K562 (cell line): ENCODE results near the gene LTBR. TPM values are rescaled to one million over a fixed set of nuclear protein-coding genes. Genes with fewer than 3 reads are reported as not detected.
A peak's percentile ranks its signal among the peaks of the same experiment; 100 is the strongest.

Source experiments
- ARNT ChIP-seq, 2 experiments: fragments of 450-650 bp; IDR thresholded peaks; 2 replicates each; pipeline ENCODE4 v1.6.1; 2016; ENCODE audit warnings: mild to moderate bottlenecking in 1 of 2
- BCLAF1 ChIP-seq, 2 experiments: fragments of 450-650 bp in 1 of 2; IDR thresholded peaks; 2 replicates each; pipeline ENCODE4 v1.6.1; 2011 to 2017; ENCODE audit warnings: low read depth in 2 of 2, antibody characterized with exemption in 1 of 2, borderline replicate concordance in 1 of 2, low read length in 1 of 2, mild to moderate bottlenecking in 1 of 2, mixed read lengths in 1 of 2; ENCODE audit not compliant: control insufficient read depth in 1 of 2
- CEBPG ChIP-seq, 3 experiments: fragments of 200-800 bp in 1 of 3; sonication (Bioruptor generic) in 1 of 3; sonication (generic) in 1 of 3; formaldehyde crosslinking in 1 of 3; IDR thresholded peaks in 2 of 3; conservative IDR thresholded peaks in 1 of 3; 2 replicates each; pipeline versions ENCODE4 v1.6.1 to v1.8.0; 2016 to 2022; ENCODE audit warnings: missing compliant biosample characterization in 2 of 3, missing genetic modification characterization in 2 of 3, mild to moderate bottlenecking in 1 of 3, missing genetic modification reagents in 1 of 3
- DEAF1 ChIP-seq: fragments of 450-650 bp; formaldehyde crosslinking; IDR thresholded peaks from 2 replicates; pipeline ENCODE4 v1.4.0; 2020; ENCODE audit warnings: mild to moderate bottlenecking, moderate library complexity
- E2F8 ChIP-seq: fragments of 450-650 bp; IDR thresholded peaks from 2 replicates; pipeline ENCODE4 v1.7.1; 2018; ENCODE audit warnings: mild to moderate bottlenecking, low read depth; ENCODE audit not compliant: partially characterized antibody
- GABPB1 ChIP-seq: sonication (generic); formaldehyde crosslinking; IDR thresholded peaks from 2 replicates; pipeline ENCODE4 v1.8.0; 2022; ENCODE audit warnings: mild to moderate bottlenecking, missing genetic modification reagents
- HDAC8 ChIP-seq: fragments of 450-650 bp; IDR thresholded peaks from 2 replicates; pipeline ENCODE4 v1.6.1; 2016; ENCODE audit warnings: mild to moderate bottlenecking, missing genetic modification characterization, moderate library complexity, missing compliant biosample characterization
- HMG20B ChIP-seq: fragments of 250-450 bp; sonication (Bioruptor Pico); IDR thresholded peaks from 2 replicates; pipeline ENCODE4 v1.5.0; 2021; ENCODE audit warnings: mild to moderate bottlenecking
- RBM25 ChIP-seq: fragments of 200-400 bp; formaldehyde crosslinking; IDR thresholded peaks from 2 replicates; pipeline ENCODE4 v1.6.1; 2018; ENCODE audit warnings: low read length, low read depth, moderate library complexity; ENCODE audit not compliant: severe bottlenecking
- SP1 ChIP-seq: sonication (generic); formaldehyde crosslinking; IDR thresholded peaks from 2 replicates; pipeline ENCODE4 v1.8.1; 2022; ENCODE audit warnings: mild to moderate bottlenecking, missing genetic modification reagents
- SREBF2 ChIP-seq: sonication (generic); formaldehyde crosslinking; IDR thresholded peaks from 2 replicates; pipeline ENCODE4 v1.4.0; 2020; ENCODE audit warnings: mild to moderate bottlenecking, missing genetic modification reagents
- TAF7 ChIP-seq: fragments of 450-650 bp; IDR thresholded peaks from 2 replicates; pipeline ENCODE4 v1.6.1; 2016; ENCODE audit warnings: missing genetic modification characterization, missing compliant biosample characterization
- TCF7 ChIP-seq: sonication (generic); IDR thresholded peaks from 2 replicates; pipeline ENCODE4 v1.6.1; 2016; ENCODE audit warnings: antibody characterized with exemption, borderline replicate concordance
- TRIM24 ChIP-seq, 2 experiments: fragments of 450-650 bp; IDR thresholded peaks; 2 replicates each; pipeline ENCODE4 v1.6.1; 2016
- XRCC3 ChIP-seq: fragments of 450-650 bp; IDR thresholded peaks from 2 replicates; pipeline ENCODE4 v1.6.1; 2017; ENCODE audit warnings: mild to moderate bottlenecking, moderate library complexity
- YBX1 ChIP-seq: fragments of 450-650 bp; IDR thresholded peaks from 2 replicates; pipeline ENCODE4 v1.7.1; 2016; ENCODE audit warnings: mild to moderate bottlenecking
- ZNF140 ChIP-seq: fragments of 250-450 bp; sonication (Bioruptor Pico); IDR thresholded peaks from 2 replicates; pipeline ENCODE4 v1.8.0; 2021; ENCODE audit warnings: moderate library complexity, mild to moderate bottlenecking, inconsistent platforms
- ZNF277 ChIP-seq: fragments of 250-450 bp; sonication (Bioruptor Pico); IDR thresholded peaks from 2 replicates; pipeline ENCODE4 v1.8.0; 2022; ENCODE audit warnings: inconsistent platforms, mild to moderate bottlenecking, moderate library complexity, borderline replicate concordance
- ZNF79 ChIP-seq: fragments of 250-450 bp; sonication (Bioruptor Pico); IDR thresholded peaks from 2 replicates; pipeline ENCODE4 v1.4.0; 2020; ENCODE audit warnings: low read depth, mild to moderate bottlenecking, moderate library complexity
- polyA plus RNA-seq, 8 experiments: library from polyadenylated mRNA; depleted of rRNA in 4 of 8; stranded (reverse) in 5 of 8; unstranded in 3 of 8; fragments of >200 nt; fragmentation: Nextera tagmentation in 2 of 8; fragmentation: Illumina TruSeq in 1 of 8; extraction: Ambion mirVana in 2 of 8; extraction: Trizol in 1 of 8; gene quantifications; 2 replicates each; pipeline versions ENCODE4 v1.2.1 to v1.2.3, GENCODE V29; 2011 to 2014; ENCODE audit warnings: inconsistent platforms in 1 of 8, missing spikeins in 1 of 8
- total RNA-seq, 7 experiments: library from RNA; depleted of rRNA in 6 of 7; stranded (reverse); fragments of >200 nt in 6 of 7; fragmentation: Illumina TruSeq in 2 of 7; extraction: Trizol in 2 of 7; gene quantifications; 2 replicates each; pipeline versions ENCODE4 v1.2.1 to v1.2.3, GENCODE V29; 2011 to 2021; ENCODE audit warnings: low replicate concordance in 1 of 7

LTBR gene
- total and polyA plus RNA-seq, 9 of the 15 experiments (the other 6 are each of a cell fraction or from before 2014, with no cell fraction given): 0.96 to 69.0 (median 35.3) TPM

- TF ChIP-seq DEAF1 (CRISPR knock-in tag): no peak
- TF ChIP-seq ZNF277 (CRISPR knock-in tag): no peak
- TF ChIP-seq XRCC3: no peak
- no peak for TF ChIP-seq BCLAF1 (IDR thresholded peaks at IDR 0.05; ENCODE audit: borderline replicate concordance in 1 of 2, control insufficient read depth in 1 of 2, low read depth in 2 of 2, low read length in 1 of 2)
- peak; percentile 91 for TF ChIP-seq CEBPG (CRISPR knock-in tag; IDR thresholded peaks at IDR 0.05)
- peak; percentile 81 to 87 for TF ChIP-seq CEBPG (tag; conservative IDR thresholded peaks at IDR 0.05 in 1 of 2, IDR thresholded peaks at IDR 0.05 in 1 of 2)
- no peak for TF ChIP-seq ARNT (IDR thresholded peaks at IDR 0.05)
- no peak for TF ChIP-seq TAF7 (tag)
- no peak for TF ChIP-seq HDAC8
- no peak for TF ChIP-seq TCF7
- TF ChIP-seq HMG20B (CRISPR knock-in tag): no peak
- no peak for TF ChIP-seq SREBF2 (CRISPR knock-in tag)
- peak; percentile 36; the same call in 1 of the 2 replicates for TF ChIP-seq GABPB1 (CRISPR knock-in tag)
- no peak for TF ChIP-seq ZNF79 (CRISPR knock-in tag)
- peak; percentile 81 for TF ChIP-seq E2F8
- no peak for TF ChIP-seq SP1 (CRISPR knock-in tag)
- TF ChIP-seq TRIM24 (IDR thresholded peaks at IDR 0.05): peak in 1 of 2 experiments; percentile 75; a peak in 2 of 4 replicates
- no peak for TF ChIP-seq RBM25
- TF ChIP-seq YBX1: no peak
- TF ChIP-seq ZNF140: no peak
Measured at GRCh38 chr12:6341417-6342139, 42.4 kb upstream of the LTBR start, which contains the start of gene TNFRSF1A (continued).
